ENCODE measurements around the gene DNAAF8.

GRCh38 chr16:4787068-4787467 lies 52.7 kb downstream of the DNAAF8 start:
- TF ChIP-seq REST (IDR thresholded peaks at IDR 0.05; ENCODE audit: insufficient read depth in 1 of 2, low read depth in 2 of 2, low read length in 2 of 2): no peak
- no peak for TF ChIP-seq POLR2AphosphoS5 (IDR thresholded peaks at IDR 0.05; ENCODE audit: low read depth, low read length)
- no peak for TF ChIP-seq TAF1 (IDR thresholded peaks at IDR 0.05; ENCODE audit: borderline replicate concordance, insufficient read depth, low read length)
- no peak for TF ChIP-seq SIN3A (IDR thresholded peaks at IDR 0.05; ENCODE audit: borderline replicate concordance, insufficient read depth, low read length)
